ENCODE measurements around the gene XPO6.

The XPO6 gene

GRCh38 chr16:28207399-28207798, 4.4 kb downstream of the XPO6 start:
- DNase-seq: no peak

GRCh38 chr16:28205974-28206373, 5.8 kb downstream of the XPO6 start:
- DNase-seq: no peak

GRCh38 chr16:28205117-28205899, 6.5 kb downstream of the XPO6 start:
- no peak for DNase-seq

GRCh38 chr16:28204622-28205021, 7.1 kb downstream of the XPO6 start:
- DNase-seq: no peak

- no peak for DNase-seq
Measured at GRCh38 chr16:28204204-28204603, 7.6 kb downstream of the XPO6 start.

- DNase-seq: no peak
Measured at GRCh38 chr16:28202147-28202746, 9.5 kb downstream of the XPO6 start.

- no peak for DNase-seq
Measured at GRCh38 chr16:28200661-28201060, 11.1 kb downstream of the XPO6 start.

- no peak for DNase-seq
Measured at GRCh38 chr16:28196387-28196987, 15.3 kb downstream of the XPO6 start.

GRCh38 chr16:28195859-28196258, 15.9 kb downstream of the XPO6 start:
- no peak for DNase-seq

- DNase-seq: no peak
Measured at GRCh38 chr16:28193530-28194423, 18.0 kb downstream of the XPO6 start.

GRCh38 chr16:28192806-28193529, 18.8 kb downstream of the XPO6 start:
- DNase-seq: no peak

- no peak for DNase-seq
Measured at GRCh38 chr16:28191364-28191960, 20.3 kb downstream of the XPO6 start.

GRCh38 chr16:28189245-28189644, 22.5 kb downstream of the XPO6 start:
- no peak for DNase-seq

- DNase-seq: no peak
Measured at GRCh38 chr16:28188085-28188916, 23.5 kb downstream of the XPO6 start.

GRCh38 chr16:28187595-28188004, 24.2 kb downstream of the XPO6 start:
- DNase-seq: no peak

GRCh38 chr16:28186752-28187151, 25.0 kb downstream of the XPO6 start:
- DNase-seq: no peak

GRCh38 chr16:28185696-28186095, 26.1 kb downstream of the XPO6 start:
- DNase-seq: no peak

- no peak for DNase-seq
Measured at GRCh38 chr16:28184625-28185024, 27.1 kb downstream of the XPO6 start.

- no peak for DNase-seq
Measured at GRCh38 chr16:28183930-28184329, 27.8 kb downstream of the XPO6 start.

GRCh38 chr16:28183484-28183883, 28.3 kb downstream of the XPO6 start:
- DNase-seq: no peak

GRCh38 chr16:28182801-28183200, 29.0 kb downstream of the XPO6 start:
- no peak for DNase-seq
